HepG2 (cell line): ENCODE measurements around the gene CBLC. TPM values are rescaled to one million over a fixed set of nuclear protein-coding genes. Genes with fewer than 3 reads are reported as not detected.

Source experiments
- ARID2 ChIP-seq: sonication (generic); formaldehyde crosslinking; IDR thresholded peaks from 2 replicates; pipeline ENCODE4 v1.8.1; 2022; ENCODE audit warnings: mild to moderate bottlenecking, missing genetic modification reagents, borderline replicate concordance
- ARNTL ChIP-seq: sonication (generic); formaldehyde crosslinking; IDR thresholded peaks from 2 replicates; pipeline ENCODE4 v1.4.0; 2020; ENCODE audit warnings: mild to moderate bottlenecking, missing genetic modification reagents
- EHMT2 ChIP-seq: fragments of 200-600 bp; sonication (generic); IDR thresholded peaks from 2 replicates; pipeline ENCODE4 v1.7.0; 2017; ENCODE audit warnings: antibody characterized with exemption, low read depth, low read length, borderline replicate concordance
- ESRRA ChIP-seq: sonication (generic); formaldehyde crosslinking; IDR thresholded peaks from 2 replicates; pipeline ENCODE4 v1.5.1; 2020; ENCODE audit warnings: mild to moderate bottlenecking, low read depth, missing genetic modification reagents
- GFI1 ChIP-seq: sonication (generic); formaldehyde crosslinking; IDR thresholded peaks from 2 replicates; pipeline ENCODE4 v1.5.0; 2020; ENCODE audit warnings: missing genetic modification reagents, mild to moderate bottlenecking, borderline replicate concordance
- HDAC2 ChIP-seq: sonication (generic); formaldehyde crosslinking; IDR thresholded peaks from 2 replicates; pipeline ENCODE4 v1.4.0; 2020; ENCODE audit warnings: missing genetic modification reagents
- MED1 ChIP-seq: sonication (generic); formaldehyde crosslinking; IDR thresholded peaks from 2 replicates; pipeline ENCODE4 v1.4.0; 2020; ENCODE audit warnings: missing genetic modification reagents
- NAIF1 ChIP-seq: sonication (generic); formaldehyde crosslinking; IDR thresholded peaks from 2 replicates; pipeline ENCODE4 v1.5.0; 2020; ENCODE audit warnings: mild to moderate bottlenecking, missing genetic modification reagents, borderline replicate concordance
- NFE2L2 ChIP-seq: fragments of 150-350 bp; IDR thresholded peaks from 2 replicates; pipeline ENCODE4 v1.6.1; 2014; ENCODE audit warnings: low read length
- NFYB ChIP-seq: sonication (generic); formaldehyde crosslinking; IDR thresholded peaks from 2 replicates; pipeline ENCODE4 v1.4.0; 2020; ENCODE audit warnings: missing genetic modification reagents
- NPAS2 ChIP-seq: sonication (generic); formaldehyde crosslinking; IDR thresholded peaks from 2 replicates; pipeline ENCODE4 v1.8.0; 2022; ENCODE audit warnings: mild to moderate bottlenecking, missing genetic modification reagents, borderline replicate concordance
- PAX8 ChIP-seq: sonication (generic); formaldehyde crosslinking; IDR thresholded peaks from 2 replicates; pipeline ENCODE4 v1.8.0; 2022; ENCODE audit warnings: mild to moderate bottlenecking, missing genetic modification reagents, borderline replicate concordance
- PLRG1 ChIP-seq: fragments of 450-650 bp; conservative IDR thresholded peaks from 2 replicates; pipeline ENCODE4 v1.6.1; 2016
- POLR2AphosphoS5 ChIP-seq: IDR thresholded peaks from 2 replicates; pipeline ENCODE4 v1.6.1; 2012; ENCODE audit warnings: low read depth, low read length
- RAD21 ChIP-seq: fragments of 450-650 bp; formaldehyde crosslinking; IDR thresholded peaks from 2 replicates; pipeline ENCODE4 v1.5.0; 2020; ENCODE audit warnings: mild to moderate bottlenecking
- SMC3 ChIP-seq: IDR thresholded peaks from 2 replicates; pipeline ENCODE4 v1.6.1; 2011; ENCODE audit warnings: low read length, improper control_type of control experiment
- SOX6 ChIP-seq, 2 experiments: fragments of 450-650 bp in 1 of 2; sonication (generic) in 1 of 2; formaldehyde crosslinking in 1 of 2; IDR thresholded peaks; 2 replicates each; pipeline versions ENCODE4 v1.4.0 to v1.6.1; 2017 to 2020; ENCODE audit warnings: antibody characterized with exemption in 1 of 2, mild to moderate bottlenecking in 1 of 2, missing genetic modification reagents in 1 of 2
- SP4 ChIP-seq: sonication (generic); formaldehyde crosslinking; IDR thresholded peaks from 2 replicates; pipeline ENCODE4 v1.8.1; 2023; ENCODE audit warnings: mild to moderate bottlenecking, missing genetic modification reagents
- SPEN ChIP-seq: sonication (generic); formaldehyde crosslinking; IDR thresholded peaks from 2 replicates; pipeline ENCODE4 v1.5.1; 2020; ENCODE audit warnings: low read depth, mild to moderate bottlenecking, missing genetic modification reagents
- STAG1 ChIP-seq: sonication (generic); formaldehyde crosslinking; IDR thresholded peaks from 2 replicates; pipeline ENCODE4 v1.4.0; 2020; ENCODE audit warnings: missing genetic modification reagents
- TAF1 ChIP-seq: sonication (generic); formaldehyde crosslinking; IDR thresholded peaks from 2 replicates; pipeline ENCODE4 v1.4.0; 2020; ENCODE audit warnings: missing genetic modification reagents
- TMF1 ChIP-seq: sonication (generic); formaldehyde crosslinking; IDR thresholded peaks from 2 replicates; pipeline ENCODE4 v1.8.1; 2022; ENCODE audit warnings: low read depth, missing genetic modification reagents
- YEATS2 ChIP-seq: sonication (generic); formaldehyde crosslinking; IDR thresholded peaks from 2 replicates; pipeline ENCODE4 v1.4.0; 2020; ENCODE audit warnings: missing genetic modification reagents, borderline replicate concordance
- ZBTB7A ChIP-seq: sonication (generic); formaldehyde crosslinking; IDR thresholded peaks from 2 replicates; pipeline ENCODE4 v1.8.0; 2022; ENCODE audit warnings: mild to moderate bottlenecking, missing genetic modification reagents
- ZBTB7B ChIP-seq: sonication (generic); formaldehyde crosslinking; IDR thresholded peaks from 2 replicates; pipeline ENCODE4 v1.4.0; 2020; ENCODE audit warnings: missing genetic modification reagents
- ZNF446 ChIP-seq: sonication (generic); formaldehyde crosslinking; IDR thresholded peaks from 2 replicates; pipeline ENCODE4 v1.5.0; 2020; ENCODE audit warnings: mild to moderate bottlenecking, missing genetic modification reagents
- ZNF569 ChIP-seq: sonication (generic); formaldehyde crosslinking; IDR thresholded peaks from 2 replicates; pipeline ENCODE4 v1.5.0; 2020; ENCODE audit warnings: mild to moderate bottlenecking, missing genetic modification reagents, moderate library complexity, borderline replicate concordance
- ZNF749 ChIP-seq: sonication (generic); formaldehyde crosslinking; IDR thresholded peaks from 2 replicates; pipeline ENCODE4 v1.8.0; 2022; ENCODE audit warnings: mild to moderate bottlenecking, missing genetic modification reagents, moderate library complexity, borderline replicate concordance
- ZNF788 ChIP-seq: sonication (generic); formaldehyde crosslinking; IDR thresholded peaks from 2 replicates; pipeline ENCODE4 v1.5.0; 2020; ENCODE audit warnings: mild to moderate bottlenecking, missing genetic modification reagents, borderline replicate concordance
- ZNF879 ChIP-seq: sonication (generic); formaldehyde crosslinking; IDR thresholded peaks from 2 replicates; pipeline ENCODE4 v1.8.1; 2023; ENCODE audit warnings: missing genetic modification reagents
- ZSCAN12 ChIP-seq: sonication (generic); formaldehyde crosslinking; IDR thresholded peaks from 2 replicates; pipeline ENCODE4 v1.9.0; 2021; ENCODE audit warnings: mild to moderate bottlenecking, missing genetic modification reagents
- polyA plus RNA-seq, 8 experiments: library from polyadenylated mRNA; depleted of rRNA in 3 of 8; stranded (reverse) in 7 of 8; unstranded in 1 of 8; fragments of >200 nt; fragmentation: Illumina TruSeq in 4 of 8; extraction: Trizol in 4 of 8; gene quantifications; 2 replicates each; pipeline versions ENCODE4 v1.2.1 to v1.2.3, GENCODE V29; 2011 to 2016; ENCODE audit warnings: low read depth in 4 of 8, missing spikeins in 1 of 8, mixed read lengths in 1 of 8; ENCODE audit not compliant: insufficient read depth in 1 of 8
- total RNA-seq, 5 experiments: library from RNA; depleted of rRNA; stranded (reverse); fragments of >200 nt; fragmentation: Illumina TruSeq; extraction: Trizol; gene quantifications; 2 replicates each; pipeline ENCODE4 v1.2.3, GENCODE V29; 2016; ENCODE audit warnings: low read depth in 1 of 5
- TF ChIP-seq, protein P1 (sequence below): sonication (generic); formaldehyde crosslinking; IDR thresholded peaks from 2 replicates; pipeline ENCODE4 v1.4.0; 2020; ENCODE audit warnings: mild to moderate bottlenecking, missing genetic modification reagents, borderline replicate concordance
- TF ChIP-seq, protein P2 (sequence below): sonication (generic); formaldehyde crosslinking; IDR thresholded peaks from 2 replicates; pipeline ENCODE4 v1.8.0; 2022; ENCODE audit warnings: missing genetic modification reagents, low read depth, mild to moderate bottlenecking, borderline replicate concordance

The CBLC gene
- total and polyA plus RNA-seq, 2 of the 13 experiments (the other 11 are each of a cell fraction or from before 2014, with no cell fraction given), result 1.8 to 2.6 TPM

DNA sequence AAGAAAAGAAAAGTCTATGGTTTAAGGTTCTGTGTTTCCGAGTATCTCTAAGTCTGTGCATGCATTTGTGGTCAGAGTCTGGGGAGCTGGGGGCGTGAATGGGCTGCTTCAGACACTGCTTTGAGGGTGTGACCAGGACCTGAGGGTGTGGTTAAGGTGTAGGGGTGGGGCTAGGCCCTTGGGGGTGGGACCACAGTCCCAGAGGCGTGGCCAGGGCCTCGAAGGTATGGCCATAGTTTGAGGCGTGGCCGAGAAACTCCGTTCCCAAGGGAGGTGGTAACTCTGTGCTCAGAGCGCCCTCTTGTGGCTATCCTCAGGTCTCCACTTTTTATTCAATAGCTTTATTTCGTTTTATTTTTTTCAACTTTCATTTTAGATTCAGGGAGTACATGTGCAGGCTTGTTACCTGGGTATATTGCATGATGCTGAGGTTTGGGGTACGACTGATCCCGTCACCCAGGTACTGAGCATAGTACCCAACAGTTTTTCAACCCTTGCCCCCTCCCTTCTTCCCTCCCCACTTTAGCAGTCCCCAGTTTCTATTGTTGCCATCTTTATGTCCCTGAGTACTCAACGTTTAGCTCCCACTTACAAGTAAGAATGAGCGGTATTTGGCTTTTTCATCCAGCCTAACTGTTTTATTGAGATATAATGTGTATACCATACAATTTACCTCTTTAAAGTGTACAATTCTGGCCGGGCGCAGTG is 7.0 kb upstream of the CBLC start (continued):
- TF ChIP-seq SP4 (no peak; the same call in 1 of the 2 replicates), POLR2AphosphoS5 (no peak), ZSCAN12 (CRISPR knock-in tag) (no peak), PAX8 (CRISPR knock-in tag) (no peak), STAG1 (CRISPR knock-in tag) (peak; percentile 96), ZNF446 (CRISPR knock-in tag) (no peak), ZBTB7A (CRISPR knock-in tag) (no peak), ARNTL (no peak), PLRG1 (no peak), SPEN (CRISPR knock-in tag) (no peak), HDAC2 (CRISPR knock-in tag) (no peak), ZNF788 (CRISPR knock-in tag) (peak; percentile 70; the same call in 1 of the 2 replicates), NAIF1 (CRISPR knock-in tag) (no peak), NFE2L2 (no peak), NPAS2 (CRISPR knock-in tag) (no peak), ARID2 (CRISPR knock-in tag) (no peak), TAF1 (no peak), EHMT2 (no peak), ESRRA (CRISPR knock-in tag) (no peak), ZNF569 (no peak), MED1 (CRISPR knock-in tag) (peak; percentile 57; the same call in 1 of the 2 replicates), ZNF879 (CRISPR knock-in tag) (no peak), GFI1 (CRISPR knock-in tag) (no peak), RAD21 (peak; percentile 95), TMF1 (CRISPR knock-in tag) (no peak), SOX6 (IDR thresholded peaks at IDR 0.05) (no peak), SOX6 (CRISPR knock-in tag; IDR thresholded peaks at IDR 0.05) (peak; percentile 35; the same call in 1 of the 2 replicates), ZBTB7B (CRISPR knock-in tag) (no peak), NFYB (CRISPR knock-in tag) (no peak), SMC3 (peak; percentile 96), YEATS2 (CRISPR knock-in tag) (no peak), ZNF749 (CRISPR knock-in tag) (no peak)
- TF ChIP-seq, protein P1, sequence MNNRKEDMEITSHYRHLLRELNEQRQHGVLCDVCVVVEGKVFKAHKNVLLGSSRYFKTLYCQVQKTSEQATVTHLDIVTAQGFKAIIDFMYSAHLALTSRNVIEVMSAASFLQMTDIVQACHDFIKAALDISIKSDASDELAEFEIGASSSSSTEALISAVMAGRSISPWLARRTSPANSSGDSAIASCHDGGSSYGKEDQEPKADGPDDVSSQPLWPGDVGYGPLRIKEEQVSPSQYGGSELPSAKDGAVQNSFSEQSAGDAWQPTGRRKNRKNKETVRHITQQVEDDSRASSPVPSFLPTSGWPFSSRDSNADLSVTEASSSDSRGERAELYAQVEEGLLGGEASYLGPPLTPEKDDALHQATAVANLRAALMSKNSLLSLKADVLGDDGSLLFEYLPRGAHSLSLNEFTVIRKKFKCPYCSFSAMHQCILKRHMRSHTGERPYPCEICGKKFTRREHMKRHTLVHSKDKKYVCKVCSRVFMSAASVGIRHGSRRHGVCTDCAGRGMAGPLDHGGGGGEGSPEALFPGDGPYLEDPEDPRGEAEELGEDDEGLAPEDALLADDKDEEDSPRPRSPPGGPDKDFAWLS (CRISPR knock-in tag), result no peak
- TF ChIP-seq, protein P2, sequence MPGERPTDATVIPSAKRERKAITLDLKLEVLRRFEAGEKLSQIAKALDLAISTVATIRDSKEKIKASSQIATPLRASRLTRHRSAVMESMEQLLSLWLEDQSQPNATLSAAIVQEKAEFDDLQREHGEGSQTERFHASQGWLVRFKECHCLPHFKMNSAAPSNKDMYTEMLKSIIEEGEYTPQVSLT (CRISPR knock-in tag), result no peak
